Thyroid gland (tissue), 4 donors: ENCODE data around the gene TMEM18. TPM values are rescaled to one million over a fixed set of nuclear protein-coding genes. Genes with fewer than 3 reads are reported as not detected.

Experiments used
- DNase-seq, 2 donors: peaks; one replicate each; pipeline ENCODE4 v3.0.0-alpha.2; 2019
- H3K27ac ChIP-seq, 3 donors: fragments of 200-600 bp; sonication (generic); 1 replicate in 2 of 3; 2 replicates in 1 of 3; pipeline ENCODE4 v1.5.1; 2016 to 2019; ENCODE audit warnings: mild to moderate bottlenecking in 1 of 3, moderate library complexity in 1 of 3
- H3K27me3 ChIP-seq: fragments of 200-600 bp; sonication (generic); one replicate; pipeline ENCODE4 v1.5.1; 2019
- H3K36me3 ChIP-seq, 2 donors: fragments of 200-600 bp; sonication (generic); one replicate each; pipeline ENCODE4 v1.5.1; 2016 to 2019
- H3K4me1 ChIP-seq, 2 donors: fragments of 200-600 bp; sonication (generic); one replicate each; pipeline ENCODE4 v1.5.1; 2017 to 2019
- H3K4me3 ChIP-seq, 3 donors: fragments of 200-600 bp; sonication (generic); replicated peaks in 1 of 3; 1 replicate in 2 of 3; 2 replicates in 1 of 3; pipeline ENCODE4 v1.5.1; 2016; ENCODE audit warnings: mild to moderate bottlenecking in 1 of 3
- H3K9me3 ChIP-seq: fragments of 200-600 bp; sonication (generic); one replicate; pipeline ENCODE4 v1.5.1; 2017
- POLR2A ChIP-seq, 2 donors: fragments of 450-650 bp; IDR thresholded peaks; one replicate each; pipeline ENCODE4 v1.6.1; 2017; ENCODE audit warnings: antibody characterized with exemption in 2 of 2, mild to moderate bottlenecking in 2 of 2, moderate library complexity in 1 of 2
- WGBS, 2 donors: methylation state at CpG; one replicate each; pipeline ENCODE4 v1.1.5; 2017; 5-methylcytosine and 5-hydroxymethylcytosine counted together
- intact Hi-C: fragments of 100-400 bp; cut with DNase I; formaldehyde crosslinking; loops from one replicate; pipeline ENCODE4 v1.15.1; 2023
- total RNA-seq, 4 donors: library from RNA; depleted of rRNA; stranded (reverse); fragments of >200 nt; gene quantifications; one replicate each; pipeline ENCODE4 v1.2.3, GENCODE V29; 2016
- TF ChIP-seq, protein P1 (sequence below), 6 experiments: fragments of 200-600 bp in 3 of 6; fragments of 450-650 bp in 3 of 6; sonication (generic) in 3 of 6; IDR thresholded peaks; one replicate each; pipeline ENCODE4 v1.5.1; 2016 to 2019; ENCODE audit warnings: antibody characterized with exemption in 6 of 6, mild to moderate bottlenecking in 2 of 6, inconsistent platforms in 1 of 6, moderate library complexity in 1 of 6

TMEM18 gene
- total RNA-seq, 4 donors from 2014 or later: 22.2 to 32.0 (median 28.7) TPM

DNA sequence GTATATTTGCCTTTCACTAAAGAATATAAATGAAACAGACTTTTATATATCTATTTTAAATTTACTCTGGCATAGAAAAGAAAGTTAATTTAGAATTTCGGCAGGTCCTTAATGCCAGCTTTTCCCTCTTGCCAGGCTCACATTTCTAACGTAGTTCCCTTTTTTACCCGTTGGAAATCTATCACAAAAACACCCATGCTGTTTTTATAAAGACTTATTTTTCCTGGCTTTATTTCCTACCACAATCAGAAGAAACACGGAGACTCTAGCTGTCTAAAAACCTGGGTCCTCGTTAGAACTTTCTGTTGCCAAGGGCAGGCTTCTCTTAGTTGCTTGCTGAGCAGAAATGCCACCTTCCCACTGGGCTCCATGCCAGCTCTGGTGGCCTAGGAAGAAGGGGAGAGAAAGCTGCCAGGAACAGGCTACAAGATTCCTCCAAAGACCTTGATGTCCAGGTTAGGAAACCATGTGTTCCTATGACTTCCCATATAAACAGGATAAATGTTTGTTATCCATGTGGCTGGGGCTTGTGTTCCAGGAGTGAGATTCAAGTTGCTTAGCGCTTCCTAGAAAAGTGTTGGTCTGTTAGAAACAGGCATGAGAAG, 17.8 kb upstream of the TMEM18 start:
- peak; percentile 84 to 90 for DNase-seq
- Histone ChIP-seq H3K4me3 (no peak overlapping the region), H3K4me1 (peaks cover 4 to 13% of the 10 kb centered on the region in 2 donors), H3K27ac (peak overlapping the region in 2 of 3 donors; percentile 11 to 31), H3K27me3 (no peaks in the 10 kb centered on the region), H3K36me3 (no peaks in the 10 kb centered on the region), H3K9me3 (no peaks in the 10 kb centered on the region)
- WGBS, 2 donors: 33 to 40% methylated on average over 6 of the region's 6 CpGs
- intact Hi-C loops: no loop called here
- TF ChIP-seq POLR2A (IDR thresholded peaks at IDR 0.05): no peak
- TF ChIP-seq, protein P1, sequence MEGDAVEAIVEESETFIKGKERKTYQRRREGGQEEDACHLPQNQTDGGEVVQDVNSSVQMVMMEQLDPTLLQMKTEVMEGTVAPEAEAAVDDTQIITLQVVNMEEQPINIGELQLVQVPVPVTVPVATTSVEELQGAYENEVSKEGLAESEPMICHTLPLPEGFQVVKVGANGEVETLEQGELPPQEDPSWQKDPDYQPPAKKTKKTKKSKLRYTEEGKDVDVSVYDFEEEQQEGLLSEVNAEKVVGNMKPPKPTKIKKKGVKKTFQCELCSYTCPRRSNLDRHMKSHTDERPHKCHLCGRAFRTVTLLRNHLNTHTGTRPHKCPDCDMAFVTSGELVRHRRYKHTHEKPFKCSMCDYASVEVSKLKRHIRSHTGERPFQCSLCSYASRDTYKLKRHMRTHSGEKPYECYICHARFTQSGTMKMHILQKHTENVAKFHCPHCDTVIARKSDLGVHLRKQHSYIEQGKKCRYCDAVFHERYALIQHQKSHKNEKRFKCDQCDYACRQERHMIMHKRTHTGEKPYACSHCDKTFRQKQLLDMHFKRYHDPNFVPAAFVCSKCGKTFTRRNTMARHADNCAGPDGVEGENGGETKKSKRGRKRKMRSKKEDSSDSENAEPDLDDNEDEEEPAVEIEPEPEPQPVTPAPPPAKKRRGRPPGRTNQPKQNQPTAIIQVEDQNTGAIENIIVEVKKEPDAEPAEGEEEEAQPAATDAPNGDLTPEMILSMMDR (IDR thresholded peaks at IDR 0.05): no peak

DNA sequence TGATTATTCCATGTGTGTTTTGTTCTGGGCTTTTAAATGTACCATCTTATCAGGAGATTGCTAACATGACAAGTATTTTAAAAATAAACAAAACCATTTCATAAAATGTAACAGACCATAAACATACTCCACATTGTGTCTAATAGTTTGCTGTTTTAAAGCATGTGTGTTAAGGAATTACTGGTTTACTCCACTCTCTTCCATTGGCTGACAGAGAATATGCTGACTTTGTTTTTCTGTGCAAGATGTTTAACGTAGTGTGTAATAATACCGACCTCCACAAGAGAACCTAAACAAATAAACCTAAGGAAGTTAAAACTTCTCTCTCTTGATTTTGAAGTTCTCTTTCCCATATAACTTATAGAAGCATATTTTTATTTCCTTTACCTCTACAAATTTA, 17.0 kb upstream of the TMEM18 start:
- intact Hi-C loops: no loop called here
- H3K4me1 ChIP-seq: peaks cover 4 to 13% of the 10 kb centered on the region in 2 donors
- TF ChIP-seq, protein P1 (IDR thresholded peaks at IDR 0.05): no peak
- no peak for TF ChIP-seq POLR2A (IDR thresholded peaks at IDR 0.05)
- no peaks in the 10 kb centered on the region for H3K36me3 ChIP-seq
- WGBS, 2 donors: 18 to 25% methylated on average over 2 of the region's 2 CpGs
- H3K27me3 ChIP-seq: no peaks in the 10 kb centered on the region
- no peak for DNase-seq
- no peak overlapping the region for H3K27ac ChIP-seq
- no peak overlapping the region for H3K4me3 ChIP-seq
- no peaks in the 10 kb centered on the region for H3K9me3 ChIP-seq

DNA sequence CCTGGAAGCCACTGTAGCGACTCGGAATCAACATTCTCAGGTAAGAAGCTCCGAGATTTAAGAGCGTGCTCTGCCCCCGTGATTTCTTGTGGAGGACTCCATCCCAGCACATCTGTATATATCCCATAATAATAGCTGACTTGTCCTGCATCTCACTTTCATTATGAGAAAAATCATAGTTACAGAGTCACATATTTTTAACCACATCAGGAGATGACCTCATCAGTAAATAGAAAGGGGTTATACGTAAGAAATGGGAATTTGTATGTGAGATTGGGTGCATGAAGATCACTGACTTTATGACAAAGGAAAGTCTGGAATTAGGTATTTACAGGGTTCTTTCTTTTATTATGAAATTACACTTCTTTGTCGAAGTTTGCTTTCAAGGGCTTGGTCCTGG, 16.4 kb upstream of the TMEM18 start:
- Histone ChIP-seq H3K9me3 (no peaks in the 10 kb centered on the region), H3K36me3 (no peaks in the 10 kb centered on the region), H3K4me1 (peaks cover 4 to 13% of the 10 kb centered on the region in 2 donors), H3K27me3 (no peaks in the 10 kb centered on the region), H3K4me3 (no peak overlapping the region), H3K27ac (no peak overlapping the region)
- 91 to 92% methylated on average over 7 of the region's 7 CpGs for WGBS, 2 donors
- no peak for DNase-seq
- intact Hi-C loops: no loop called here
- TF ChIP-seq, protein P1 (IDR thresholded peaks at IDR 0.05): no peak
- TF ChIP-seq POLR2A (IDR thresholded peaks at IDR 0.05): no peak

DNA sequence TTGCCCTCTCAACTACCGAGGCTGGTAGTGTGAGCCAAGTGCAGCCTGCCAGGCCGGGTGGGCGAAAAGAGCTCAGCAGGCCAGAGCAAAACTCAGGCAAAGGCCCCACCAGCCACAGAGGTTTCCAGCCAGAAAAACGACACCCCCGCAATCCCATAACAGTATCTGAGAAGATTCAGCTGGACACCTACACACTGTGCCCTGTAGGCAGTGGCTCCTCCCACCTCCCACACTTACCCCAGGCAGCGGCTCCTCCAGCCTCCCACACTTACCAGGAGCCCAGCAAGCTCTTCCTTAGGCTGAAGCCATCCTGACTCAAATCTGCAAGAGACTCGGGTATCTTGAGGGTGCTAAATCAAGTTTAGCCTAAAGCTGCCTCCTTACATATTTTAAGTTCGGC, 15.6 kb upstream of the TMEM18 start:
- Histone ChIP-seq H3K27me3 (no peaks in the 10 kb centered on the region), H3K4me3 (no peak overlapping the region), H3K27ac (no peak overlapping the region), H3K9me3 (no peaks in the 10 kb centered on the region), H3K4me1 (peaks cover 4 to 13% of the 10 kb centered on the region in 2 donors), H3K36me3 (no peaks in the 10 kb centered on the region)
- WGBS, 2 donors: 83 to 90% methylated on average over 8 of the region's 8 CpGs
- no peak for DNase-seq
- no peak for TF ChIP-seq POLR2A (IDR thresholded peaks at IDR 0.05)
- TF ChIP-seq, protein P1 (IDR thresholded peaks at IDR 0.05): no peak
- intact Hi-C loops: no loop called here

DNA sequence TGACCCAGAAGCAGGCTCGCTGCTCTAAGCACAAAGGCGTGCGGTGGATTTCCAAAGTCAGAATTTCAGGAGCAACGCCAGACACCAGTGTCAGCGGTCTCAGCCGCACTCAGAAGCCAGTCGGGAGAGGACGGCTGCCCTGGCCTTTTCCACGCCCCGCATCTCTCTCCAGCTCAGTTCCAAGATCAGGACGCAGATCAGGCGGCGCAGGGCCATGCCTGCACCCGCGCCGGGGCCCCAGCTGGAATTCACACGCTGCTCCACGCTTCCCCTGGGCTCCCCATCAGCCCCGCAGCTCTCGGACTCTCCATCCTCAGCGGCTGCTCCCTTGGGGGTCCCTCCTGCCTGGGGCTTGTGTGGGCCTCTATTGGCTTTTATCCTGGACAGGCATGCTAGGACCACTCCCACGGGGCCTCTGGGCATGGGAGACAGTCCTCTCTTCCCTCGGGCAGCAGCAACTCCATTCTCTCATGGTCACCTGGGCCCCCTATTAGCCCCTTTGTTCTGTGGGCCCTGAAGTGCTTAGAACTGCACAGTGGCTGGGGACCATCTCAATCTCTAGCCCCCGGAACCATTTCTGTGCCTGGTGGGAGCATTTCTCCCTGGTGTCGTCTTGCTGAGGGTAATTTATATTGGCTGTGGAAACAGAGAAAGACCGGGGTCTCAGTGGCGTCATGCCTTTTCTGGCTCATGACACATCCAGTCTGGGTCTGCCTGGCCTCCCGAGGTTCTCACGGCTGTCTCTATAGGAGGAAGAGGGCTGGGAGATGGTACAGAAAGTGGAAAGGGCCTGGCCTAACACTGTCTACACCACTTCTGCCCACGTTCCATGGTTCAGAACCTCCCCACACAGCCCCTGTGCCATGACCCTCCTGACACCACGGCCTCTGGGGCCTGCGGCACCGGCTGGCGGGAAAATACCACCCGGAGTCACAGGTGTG, 14.9 kb upstream of the TMEM18 start:
- H3K4me1 ChIP-seq: peaks cover 4 to 13% of the 10 kb centered on the region in 2 donors
- H3K36me3 ChIP-seq: no peaks in the 10 kb centered on the region
- no peak for DNase-seq
- H3K4me3 ChIP-seq: no peak overlapping the region
- H3K27me3 ChIP-seq: no peaks in the 10 kb centered on the region
- TF ChIP-seq, protein P1 (IDR thresholded peaks at IDR 0.05): no peak
- TF ChIP-seq POLR2A (IDR thresholded peaks at IDR 0.05): no peak
- no peak overlapping the region for H3K27ac ChIP-seq
- intact Hi-C loops: no loop called here
- no peaks in the 10 kb centered on the region for H3K9me3 ChIP-seq
- 91 to 93% methylated on average over 28 to 35 of the region's 35 CpGs for WGBS, 2 donors
